HFF-Myc (cell line): ENCODE measurements around the gene TEX22.

Experiments
- DNase-seq: peaks from one replicate; pipeline ENCODE4 v3.0.0-alpha.2; 2011; ENCODE audit warnings: low read depth; ENCODE audit errors: extremely low read depth
- H3K4me3 ChIP-seq: replicated peaks from 2 replicates; pipeline ENCODE4 v1.5.1; 2011; ENCODE audit warnings: low read depth, mild to moderate bottlenecking, control low read depth, low read length
- TF ChIP-seq, protein P1 (sequence below): IDR thresholded peaks from 2 replicates; pipeline ENCODE4 v1.5.1; 2012; ENCODE audit warnings: mild to moderate bottlenecking, low read depth, low read length, control low read depth; ENCODE audit errors: missing control alignments

The TEX22 gene

DNA sequence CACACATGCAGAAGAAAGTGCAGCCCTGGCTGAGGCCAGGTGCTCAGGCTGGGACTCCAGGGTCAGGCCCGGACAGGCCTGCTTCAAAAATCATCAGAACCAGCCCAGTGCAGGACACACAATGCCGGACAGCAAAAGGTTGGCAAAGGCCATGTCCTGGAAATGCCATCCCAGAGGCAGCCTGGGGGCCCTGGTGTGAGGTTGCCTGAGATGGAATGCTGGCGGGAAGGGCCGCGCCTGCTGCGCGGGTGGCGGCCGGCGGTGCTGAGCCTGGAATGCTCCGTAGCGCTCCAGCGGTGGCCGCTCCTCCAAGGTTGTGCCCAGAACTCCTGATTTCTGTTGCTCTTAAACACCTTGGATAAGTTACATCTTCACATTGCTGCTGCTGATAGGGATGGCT lies 54.6 kb downstream of the TEX22 start:
- H3K4me3 ChIP-seq: no peak overlapping the region
- TF ChIP-seq, protein P1, sequence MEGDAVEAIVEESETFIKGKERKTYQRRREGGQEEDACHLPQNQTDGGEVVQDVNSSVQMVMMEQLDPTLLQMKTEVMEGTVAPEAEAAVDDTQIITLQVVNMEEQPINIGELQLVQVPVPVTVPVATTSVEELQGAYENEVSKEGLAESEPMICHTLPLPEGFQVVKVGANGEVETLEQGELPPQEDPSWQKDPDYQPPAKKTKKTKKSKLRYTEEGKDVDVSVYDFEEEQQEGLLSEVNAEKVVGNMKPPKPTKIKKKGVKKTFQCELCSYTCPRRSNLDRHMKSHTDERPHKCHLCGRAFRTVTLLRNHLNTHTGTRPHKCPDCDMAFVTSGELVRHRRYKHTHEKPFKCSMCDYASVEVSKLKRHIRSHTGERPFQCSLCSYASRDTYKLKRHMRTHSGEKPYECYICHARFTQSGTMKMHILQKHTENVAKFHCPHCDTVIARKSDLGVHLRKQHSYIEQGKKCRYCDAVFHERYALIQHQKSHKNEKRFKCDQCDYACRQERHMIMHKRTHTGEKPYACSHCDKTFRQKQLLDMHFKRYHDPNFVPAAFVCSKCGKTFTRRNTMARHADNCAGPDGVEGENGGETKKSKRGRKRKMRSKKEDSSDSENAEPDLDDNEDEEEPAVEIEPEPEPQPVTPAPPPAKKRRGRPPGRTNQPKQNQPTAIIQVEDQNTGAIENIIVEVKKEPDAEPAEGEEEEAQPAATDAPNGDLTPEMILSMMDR: no peak
- no peak for DNase-seq

DNA sequence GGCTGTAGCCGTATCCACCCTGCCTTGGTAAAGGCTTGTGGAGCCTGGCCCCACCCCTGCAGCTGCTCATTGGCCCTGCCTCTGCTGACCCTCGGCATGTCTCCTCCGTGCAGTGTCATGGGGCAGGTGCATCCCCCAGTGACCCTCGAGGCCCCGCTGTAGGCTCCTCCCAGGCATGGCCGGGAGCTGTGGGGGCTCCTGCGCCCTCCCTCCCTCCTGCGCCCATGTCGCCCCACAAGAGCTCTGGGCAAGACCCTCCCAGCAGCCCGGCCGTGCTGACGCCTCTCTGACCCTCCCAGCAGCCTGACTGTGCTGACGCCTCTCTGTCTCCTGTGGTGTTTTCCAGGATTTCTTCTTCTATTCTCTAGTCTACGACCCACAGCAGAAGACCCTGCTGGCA lies 55.5 kb downstream of the TEX22 start:
- TF ChIP-seq, protein P1: no peak
- no peak overlapping the region for H3K4me3 ChIP-seq
- no peak for DNase-seq

DNA sequence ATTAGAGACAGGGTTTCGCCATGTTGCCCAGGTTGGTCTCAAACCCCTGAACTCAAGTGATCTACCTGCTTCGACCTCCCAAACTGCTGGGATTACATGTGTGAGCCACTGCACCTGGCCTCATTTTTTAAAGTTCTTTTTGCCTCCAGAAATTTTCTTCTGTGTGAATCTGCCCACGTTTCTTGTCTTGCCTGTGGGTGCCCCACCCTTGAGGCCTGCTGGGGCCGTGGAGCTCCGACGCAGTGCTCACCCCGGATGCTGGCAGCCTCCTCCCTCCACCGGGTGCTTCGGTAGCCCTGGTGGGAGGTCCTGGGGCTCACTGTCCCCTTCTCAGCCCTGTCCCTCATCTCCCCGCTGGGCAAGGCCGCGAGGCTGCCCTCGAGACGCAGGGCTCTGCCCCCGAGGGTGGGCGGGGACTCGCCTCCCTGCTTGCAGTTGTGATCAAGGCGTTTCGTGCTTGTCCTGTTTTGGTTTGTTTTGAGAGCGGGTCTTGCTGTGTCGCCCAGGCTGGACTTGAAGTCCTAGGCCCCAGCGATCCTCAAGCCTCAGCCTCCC lies 56.8 kb downstream of the TEX22 start:
- no peak for DNase-seq
- TF ChIP-seq, protein P1: no peak
- no peak overlapping the region for H3K4me3 ChIP-seq

DNA sequence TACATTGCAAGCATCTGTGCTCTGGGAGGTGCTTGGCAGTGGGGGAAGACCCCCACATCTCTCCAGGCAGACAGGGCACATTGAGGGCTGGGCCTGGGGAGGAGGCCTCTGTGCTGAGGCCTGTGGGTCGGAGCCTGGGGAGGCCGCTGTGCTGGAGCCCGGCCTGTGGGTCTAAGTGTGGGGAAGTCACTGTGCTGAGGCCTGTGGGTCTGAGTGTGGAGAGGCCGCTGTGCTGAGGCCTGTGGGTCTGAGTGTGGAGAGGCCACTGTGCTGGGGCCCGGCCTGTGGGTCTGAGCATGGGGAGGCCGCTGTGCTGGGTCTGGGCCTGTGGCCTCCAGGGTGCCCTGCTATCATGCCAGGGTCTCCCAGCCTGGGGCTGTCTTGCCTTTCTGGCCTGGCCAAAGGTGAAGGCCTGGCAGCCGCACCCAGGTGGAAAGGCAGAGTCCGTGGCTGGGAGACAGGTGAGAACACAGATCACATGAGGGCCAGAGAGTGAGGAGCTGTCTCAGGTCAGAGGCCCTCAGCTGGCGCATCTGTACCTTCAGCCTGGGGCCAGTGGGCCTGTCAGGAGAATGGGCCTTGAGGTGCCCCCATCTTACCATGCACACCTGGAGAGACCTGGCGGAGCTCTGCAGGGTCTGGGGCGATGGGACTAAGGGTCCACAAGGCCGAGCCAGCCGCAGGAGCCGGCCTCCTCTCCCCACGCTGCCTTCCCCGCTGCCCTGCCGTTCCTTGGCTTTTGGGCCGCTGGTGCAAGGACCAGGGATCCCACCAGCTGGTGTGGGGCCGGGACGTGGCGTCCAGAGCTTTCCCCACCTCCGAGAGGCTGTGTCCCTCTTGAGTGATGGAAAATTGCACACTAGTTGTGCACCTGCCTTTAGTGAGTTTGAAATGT lies 57.7 kb downstream of the TEX22 start:
- no peak overlapping the region for H3K4me3 ChIP-seq
- DNase-seq: no peak
- TF ChIP-seq, protein P1: no peak

DNA sequence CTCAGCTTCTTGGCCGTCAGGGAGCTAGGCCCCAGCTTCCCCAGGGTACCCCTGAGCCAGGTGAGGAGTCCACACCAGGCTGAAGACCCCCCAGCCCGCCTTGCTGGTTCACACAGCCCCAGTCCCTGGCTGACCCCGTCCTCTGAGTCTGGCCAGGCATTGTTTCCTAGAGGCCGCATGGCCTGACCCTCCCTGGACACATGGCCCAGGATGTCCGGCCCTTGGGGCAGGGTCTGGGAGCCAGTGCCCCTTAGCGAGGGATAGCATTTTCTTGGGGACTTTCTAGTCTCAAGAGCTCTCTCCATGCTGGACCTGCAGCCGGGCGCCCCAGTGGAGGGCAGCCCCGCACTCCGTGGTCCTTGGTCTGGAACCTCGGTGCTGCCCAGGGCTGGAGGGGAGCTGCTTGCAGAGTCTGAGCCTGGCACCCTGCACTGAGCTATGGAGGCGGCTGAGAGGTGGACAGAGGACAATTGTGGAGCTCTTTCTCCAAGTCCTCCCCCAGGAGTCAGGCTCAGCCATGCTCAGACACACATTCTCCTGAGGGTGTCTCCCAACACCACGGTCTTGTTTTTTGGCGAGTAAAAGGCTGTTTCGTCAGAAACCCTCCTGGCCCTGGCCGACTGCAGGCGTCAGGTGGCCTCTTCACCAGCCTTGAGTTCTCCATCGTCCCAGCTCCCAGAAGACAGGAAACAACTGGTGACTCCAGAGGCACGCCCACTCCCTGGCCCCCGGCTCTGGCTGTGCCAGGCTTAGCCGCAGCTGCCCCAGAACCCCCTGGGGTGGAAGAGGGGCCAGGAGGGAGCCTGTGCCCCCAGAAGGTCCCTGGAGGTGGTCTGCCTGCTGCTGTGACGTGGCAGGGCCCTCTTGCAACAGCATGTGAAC lies 58.6 kb downstream of the TEX22 start:
- TF ChIP-seq, protein P1: no peak
- H3K4me3 ChIP-seq: no peak overlapping the region
- DNase-seq: no peak

DNA sequence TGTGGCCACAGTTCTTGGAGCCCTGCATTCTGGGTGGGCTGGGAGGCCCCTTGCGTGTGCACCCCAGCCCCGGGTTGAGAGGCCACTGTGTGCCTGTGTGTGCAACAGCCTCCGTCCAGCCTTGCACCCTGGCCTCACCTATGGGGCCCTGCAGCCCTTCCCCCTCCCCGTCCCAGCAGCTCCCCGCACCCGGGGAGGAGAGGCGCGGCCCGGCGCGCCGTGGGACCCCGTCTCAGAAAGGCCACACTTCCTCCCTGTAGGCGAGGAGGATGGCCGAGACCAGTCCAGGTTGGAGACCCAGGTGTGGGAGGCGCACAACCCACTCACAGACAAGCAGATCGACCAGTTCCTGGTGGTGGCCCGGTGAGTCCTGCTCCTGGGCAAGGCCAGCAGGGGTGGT lies 59.7 kb downstream of the TEX22 start:
- TF ChIP-seq, protein P1: no peak
- no peak for DNase-seq
- no peak overlapping the region for H3K4me3 ChIP-seq
